ENCODE measurements around the gene IGF2R.
"Not testable (repeated sequence)": the region's sequence is repeated elsewhere in the genome, so short reads cannot be mapped to it uniquely, and the experiment has no call there.

The IGF2R gene

GRCh38 chr6:160138839-160139419 lies 170.0 kb downstream of the IGF2R start:
- DNase-seq (ENCODE audit: low read depth): no peak

DNA sequence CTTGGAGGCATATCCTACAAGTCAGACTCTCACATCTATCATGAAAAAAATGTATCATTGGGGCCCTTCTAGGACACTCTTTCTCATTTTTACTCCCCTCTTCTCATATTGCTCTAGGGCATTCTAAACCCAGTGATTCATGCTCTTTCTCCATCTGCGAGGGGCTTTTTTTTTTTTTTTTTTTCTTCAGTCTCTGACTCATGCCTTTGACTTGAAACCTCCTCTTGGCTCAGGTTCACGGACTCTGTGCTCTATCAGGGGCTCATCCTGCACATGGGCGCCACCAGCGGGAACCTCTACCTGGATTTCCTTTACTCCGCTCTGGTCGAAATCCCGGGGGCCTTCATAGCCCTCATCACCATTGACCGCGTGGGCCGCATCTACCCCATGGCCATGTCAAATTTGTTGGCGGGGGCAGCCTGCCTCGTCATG lies 170.6 kb downstream of the IGF2R start:
- DNase-seq (ENCODE audit: low read depth): no peak

DNA sequence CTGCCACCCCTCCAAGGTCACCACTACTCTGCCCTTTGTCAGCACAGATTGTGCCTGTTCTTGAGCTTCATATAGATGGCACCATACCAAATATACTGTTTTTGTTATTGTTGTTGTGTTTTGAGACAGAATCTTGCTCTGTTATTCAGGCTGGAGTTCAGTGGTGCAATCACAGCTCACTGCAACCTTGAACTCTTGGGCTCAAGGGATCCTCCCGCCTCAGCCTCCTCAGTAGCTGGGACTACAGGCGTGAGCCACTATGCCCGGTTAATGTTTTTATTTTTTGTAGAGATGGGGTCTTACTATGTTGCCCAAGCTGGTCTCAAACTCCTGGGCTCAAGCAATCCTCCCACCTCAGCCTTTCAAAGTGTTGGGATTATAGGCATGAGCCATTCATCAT lies 171.6 kb downstream of the IGF2R start:
- not testable (repeated sequence) for DNase-seq (ENCODE audit: low read depth)

- DNase-seq (ENCODE audit: low read depth): no peak
Measured at GRCh38 chr6:160141001-160141726, 172.3 kb downstream of the IGF2R start.

- DNase-seq (ENCODE audit: low read depth): no peak
Measured at GRCh38 chr6:160142115-160142715, 173.3 kb downstream of the IGF2R start.

- no peak for DNase-seq (ENCODE audit: low read depth)
Measured at GRCh38 chr6:160146454-160147145, 177.7 kb downstream of the IGF2R start.

DNA sequence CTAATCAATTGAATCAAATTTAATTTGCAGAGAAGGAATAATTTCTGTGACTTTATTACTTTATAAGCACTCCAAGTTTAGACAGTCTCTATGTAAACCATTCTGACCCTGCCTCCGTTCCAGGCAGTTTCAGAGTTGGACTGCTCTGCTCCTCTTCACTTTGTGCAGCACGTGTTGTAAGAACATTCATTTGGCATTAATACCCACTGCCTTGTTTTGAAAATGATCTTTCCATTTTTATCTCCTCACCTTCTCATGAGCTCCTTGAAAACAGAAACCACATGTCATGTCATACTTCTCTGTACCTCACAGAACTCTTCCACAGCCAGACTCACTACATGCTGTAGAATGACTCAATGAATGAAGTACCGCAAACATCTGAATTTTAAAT lies 178.3 kb downstream of the IGF2R start:
- no peak for DNase-seq (ENCODE audit: low read depth)

DNA sequence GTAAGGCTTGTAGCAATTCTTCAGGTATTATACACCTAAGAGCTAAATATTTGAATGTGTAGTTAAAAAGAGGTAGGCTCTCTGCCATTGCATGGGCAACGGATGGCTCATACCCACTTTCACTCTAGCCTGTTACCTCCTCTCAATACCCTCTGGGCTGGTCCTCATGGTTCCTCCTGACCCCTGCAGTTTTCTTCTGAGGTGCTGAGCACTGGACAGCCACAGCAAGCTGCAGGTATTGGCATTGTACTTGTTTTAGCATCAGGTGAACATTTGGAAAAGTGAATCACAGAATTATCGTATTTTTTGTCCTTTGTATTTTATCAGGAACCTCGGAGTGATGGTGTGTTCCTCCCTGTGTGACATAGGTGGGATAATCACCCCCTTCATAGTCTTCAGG lies 185.6 kb downstream of the IGF2R start:
- no peak for DNase-seq (ENCODE audit: low read depth)

- DNase-seq (ENCODE audit: low read depth): no peak
Measured at GRCh38 chr6:160156842-160157241, 188.0 kb downstream of the IGF2R start.

- DNase-seq (ENCODE audit: low read depth): no peak
Measured at GRCh38 chr6:160160450-160160849, 191.6 kb downstream of the IGF2R start.
